AG04449 (cell line): ENCODE measurements around the gene LGR6.

ENCODE experiments used
- CTCF ChIA-PET: fragments of 350-600 bp; formaldehyde crosslinking; extraction: SDS; loops from one replicate; lab custom pipeline; 2021; ENCODE audit warnings: antibody characterized with exemption; lab: Yijun Ruan, JAX
- POLR2A ChIA-PET: fragments of 400-600, 350-600 bp; formaldehyde crosslinking; extraction: SDS; loops from one replicate; lab custom pipeline; 2020; ENCODE audit warnings: antibody characterized with exemption, inconsistent platforms; lab: Yijun Ruan, JAX
- DNase-seq: peaks from one replicate; pipeline ENCODE4 v3.0.0-alpha.2; 2010; ENCODE audit warnings: low read depth, low spot score
- H3K4me3 ChIP-seq: 2 replicates; pipeline ENCODE4 v1.5.1; 2011; ENCODE audit warnings: low read depth, mild to moderate bottlenecking, control low read depth, low read length
- TF ChIP-seq, protein P1 (sequence below): IDR thresholded peaks from one replicate; pipeline ENCODE4 v1.5.1; 2011; ENCODE audit warnings: mild to moderate bottlenecking, moderate library complexity, low read length, control low read depth, inconsistent platforms; ENCODE audit not compliant: insufficient read depth; ENCODE audit errors: missing control alignments

The LGR6 gene

DNA sequence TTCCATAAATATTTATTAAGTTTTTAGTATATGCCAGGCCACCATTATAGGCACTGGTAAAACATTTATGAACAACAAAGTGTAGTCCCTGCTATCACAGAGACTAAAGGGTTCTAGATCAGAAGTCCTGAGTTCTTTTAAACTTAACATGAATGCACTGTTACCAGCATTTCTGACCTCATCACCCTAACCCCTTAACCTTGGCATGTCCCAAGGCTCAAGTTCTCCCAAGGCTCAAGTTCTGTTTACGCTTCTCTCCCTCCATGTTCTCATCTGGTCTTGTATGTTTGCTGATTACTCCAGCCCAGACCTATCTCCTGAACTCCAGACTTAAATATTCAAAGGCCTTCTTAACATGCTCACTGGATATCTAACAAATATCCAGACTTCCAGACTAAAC lies 93.6 kb downstream of the LGR6 start:
- POLR2A ChIA-PET = no interaction called here
- H3K4me3 ChIP-seq = no peak overlapping the region
- DNase-seq = no peak
- TF ChIP-seq, protein P1, sequence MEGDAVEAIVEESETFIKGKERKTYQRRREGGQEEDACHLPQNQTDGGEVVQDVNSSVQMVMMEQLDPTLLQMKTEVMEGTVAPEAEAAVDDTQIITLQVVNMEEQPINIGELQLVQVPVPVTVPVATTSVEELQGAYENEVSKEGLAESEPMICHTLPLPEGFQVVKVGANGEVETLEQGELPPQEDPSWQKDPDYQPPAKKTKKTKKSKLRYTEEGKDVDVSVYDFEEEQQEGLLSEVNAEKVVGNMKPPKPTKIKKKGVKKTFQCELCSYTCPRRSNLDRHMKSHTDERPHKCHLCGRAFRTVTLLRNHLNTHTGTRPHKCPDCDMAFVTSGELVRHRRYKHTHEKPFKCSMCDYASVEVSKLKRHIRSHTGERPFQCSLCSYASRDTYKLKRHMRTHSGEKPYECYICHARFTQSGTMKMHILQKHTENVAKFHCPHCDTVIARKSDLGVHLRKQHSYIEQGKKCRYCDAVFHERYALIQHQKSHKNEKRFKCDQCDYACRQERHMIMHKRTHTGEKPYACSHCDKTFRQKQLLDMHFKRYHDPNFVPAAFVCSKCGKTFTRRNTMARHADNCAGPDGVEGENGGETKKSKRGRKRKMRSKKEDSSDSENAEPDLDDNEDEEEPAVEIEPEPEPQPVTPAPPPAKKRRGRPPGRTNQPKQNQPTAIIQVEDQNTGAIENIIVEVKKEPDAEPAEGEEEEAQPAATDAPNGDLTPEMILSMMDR = no peak
- CTCF ChIA-PET = interaction anchor here (1.2 to 1.9 kb wide), 3 partner anchors 15 to 100 kb away, joined by 4 to 6 read pairs (median 5); partner anchors contain the start of gene LGR6

DNA sequence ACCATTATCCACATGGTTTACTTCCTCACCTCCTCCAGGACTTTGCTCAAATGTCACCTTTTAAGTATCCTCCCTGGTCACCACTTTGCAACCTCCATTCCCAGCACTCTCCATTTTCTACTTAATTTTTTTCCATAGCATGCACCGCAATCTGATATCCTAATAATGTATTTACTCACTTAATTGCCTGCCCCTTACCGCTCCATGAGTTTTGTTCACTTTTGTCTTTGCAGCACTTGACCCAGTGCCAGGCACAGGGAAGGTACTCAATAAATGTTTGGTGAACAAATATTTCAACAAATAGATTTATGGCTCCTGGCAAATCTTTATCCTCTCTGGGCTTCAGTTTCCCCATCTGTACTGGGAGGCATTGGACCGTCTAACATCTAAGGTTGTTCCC lies 94.6 kb downstream of the LGR6 start:
- no peak overlapping the region for H3K4me3 ChIP-seq
- POLR2A ChIA-PET = no interaction called here
- CTCF ChIA-PET = no interaction called here
- no peak for DNase-seq
- TF ChIP-seq, protein P1 = no peak

DNA sequence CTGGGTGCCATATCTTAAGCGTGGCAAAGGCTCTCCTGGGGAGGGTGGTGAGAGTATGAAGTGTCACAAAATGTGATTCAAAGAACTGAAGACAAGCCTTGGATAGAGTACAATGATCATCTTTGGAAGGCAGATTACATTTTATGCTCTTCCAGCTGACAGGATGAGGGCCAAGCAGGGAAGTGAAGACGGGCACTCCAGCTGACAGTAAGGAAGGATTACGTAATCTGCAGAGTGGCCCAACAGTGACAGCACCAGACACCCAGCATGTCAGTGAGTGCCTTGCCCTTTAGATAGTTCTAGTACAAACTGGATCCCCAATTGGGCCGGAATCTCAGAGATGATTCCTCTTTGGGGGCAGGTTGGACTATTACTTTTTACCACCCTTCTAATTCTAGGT lies 95.4 kb downstream of the LGR6 start:
- CTCF ChIA-PET = interaction anchor here (4.4 kb wide), 1 partner anchor 101 kb away, joined by 24 read pairs; no protein-coding TSS in a partner anchor
- POLR2A ChIA-PET = no interaction called here
- TF ChIP-seq, protein P1 = no peak
- no peak for DNase-seq
- no peak overlapping the region for H3K4me3 ChIP-seq

DNA sequence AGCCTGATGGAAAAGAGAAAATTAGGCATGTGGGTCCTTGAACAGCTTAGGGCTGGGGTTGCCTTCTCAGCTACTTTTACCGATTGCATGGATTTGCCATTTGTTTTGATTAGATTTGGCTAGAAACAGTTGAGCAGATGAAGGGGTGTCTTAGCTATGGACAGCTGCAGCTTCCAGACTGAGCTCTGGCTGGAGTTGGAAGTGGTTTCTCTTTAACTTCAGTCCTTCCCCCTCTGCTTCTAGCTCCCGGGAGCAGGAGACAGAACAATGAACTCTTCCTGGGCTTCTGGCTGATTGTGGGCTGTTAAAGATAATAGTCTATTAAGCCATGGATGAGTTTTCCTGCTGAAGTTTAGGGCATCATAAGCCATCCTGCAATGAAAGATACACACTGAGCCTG lies 97.4 kb downstream of the LGR6 start:
- TF ChIP-seq, protein P1 = no peak
- POLR2A ChIA-PET = interaction anchor here (1.9 kb wide), 1 partner anchor 8 kb away, joined by 8 read pairs; no protein-coding TSS in a partner anchor
- no peak for DNase-seq
- CTCF ChIA-PET = interaction anchor here (0.8 to 4.4 kb wide), 9 partner anchors 8 to 103 kb away, joined by 3 to 24 read pairs (median 6); partner anchors contain the start of gene LGR6
- no peak overlapping the region for H3K4me3 ChIP-seq

DNA sequence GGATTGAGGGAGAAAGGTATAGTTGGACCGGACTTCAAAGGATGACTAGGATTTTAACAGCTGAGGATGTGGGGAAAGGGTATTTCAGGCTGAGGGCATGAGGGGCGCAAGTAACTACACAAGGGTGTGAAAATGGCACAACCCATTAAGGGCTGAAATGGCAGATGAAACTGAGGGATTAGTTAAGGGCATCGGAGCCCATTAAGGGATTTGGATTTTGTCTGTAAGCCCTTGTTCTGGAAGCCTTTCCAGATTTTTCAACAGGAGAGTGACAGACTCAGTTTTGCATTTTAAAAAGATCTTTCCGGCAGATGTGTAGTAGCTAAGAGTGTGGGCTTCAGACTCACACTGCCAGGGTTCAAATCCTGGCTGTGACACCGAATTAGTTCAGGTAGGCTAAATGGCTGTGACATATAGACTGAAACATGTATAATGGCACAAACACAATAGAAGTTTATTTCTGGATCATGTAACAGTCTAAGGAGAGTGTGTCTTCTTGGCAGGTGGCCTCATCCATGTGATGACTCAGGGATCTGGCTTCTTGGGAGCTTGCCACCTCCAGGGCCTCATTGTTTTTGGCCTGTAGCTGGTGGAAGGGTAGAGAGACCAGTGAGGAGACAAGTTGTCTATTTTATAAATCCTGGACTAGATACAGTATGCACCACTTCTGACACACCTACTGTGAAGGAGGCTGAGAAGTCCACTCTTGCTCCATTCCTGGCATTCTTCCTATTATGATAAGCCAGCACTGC lies 98.5 kb downstream of the LGR6 start:
- POLR2A ChIA-PET = interaction anchor here (0.5 to 1.9 kb wide), 3 partner anchors 9 to 44 kb away, joined by 3 to 8 read pairs (median 4); no protein-coding TSS in a partner anchor
- DNase-seq = peak; percentile 23
- H3K4me3 ChIP-seq = no peak overlapping the region
- TF ChIP-seq, protein P1 = no peak
- CTCF ChIA-PET = interaction anchor here (0.8 to 4.4 kb wide), 6 partner anchors 11 to 104 kb away, joined by 3 to 24 read pairs (median 5); no protein-coding TSS in a partner anchor

DNA sequence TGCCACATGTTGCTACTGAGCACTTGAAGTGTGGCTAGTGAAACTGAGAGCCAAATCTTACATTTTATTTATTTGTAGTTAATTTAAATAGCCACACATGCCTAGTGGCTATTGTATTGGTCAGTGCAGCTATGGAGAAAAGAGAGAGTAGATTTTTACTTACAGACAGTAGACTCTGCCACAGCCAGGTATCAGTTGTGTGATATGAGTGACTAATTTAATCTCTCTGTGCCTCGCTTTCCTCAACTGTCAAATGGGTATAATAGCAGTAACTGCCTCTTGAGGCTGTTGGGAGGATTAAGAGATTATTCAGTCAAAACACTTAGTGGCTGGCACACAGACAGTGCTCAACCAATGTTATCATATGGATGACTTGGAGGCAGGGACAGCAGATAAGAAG lies 99.2 kb downstream of the LGR6 start:
- CTCF ChIA-PET = interaction anchor here (1.2 to 4.4 kb wide), 2 partner anchors 11 to 104 kb away, joined by 3 to 24 read pairs; no protein-coding TSS in a partner anchor
- no peak overlapping the region for H3K4me3 ChIP-seq
- DNase-seq = no peak
- POLR2A ChIA-PET = interaction anchor here (0.5 to 1.9 kb wide), 2 partner anchors 10 to 45 kb away, joined by 3 to 8 read pairs; no protein-coding TSS in a partner anchor
- TF ChIP-seq, protein P1 = no peak
